ENCODE data around the gene IFNGR2.
"Not testable (repeated sequence)": the region's sequence is repeated elsewhere in the genome, so short reads cannot be mapped to it uniquely, and the experiment has no call there.

The IFNGR2 gene

DNA sequence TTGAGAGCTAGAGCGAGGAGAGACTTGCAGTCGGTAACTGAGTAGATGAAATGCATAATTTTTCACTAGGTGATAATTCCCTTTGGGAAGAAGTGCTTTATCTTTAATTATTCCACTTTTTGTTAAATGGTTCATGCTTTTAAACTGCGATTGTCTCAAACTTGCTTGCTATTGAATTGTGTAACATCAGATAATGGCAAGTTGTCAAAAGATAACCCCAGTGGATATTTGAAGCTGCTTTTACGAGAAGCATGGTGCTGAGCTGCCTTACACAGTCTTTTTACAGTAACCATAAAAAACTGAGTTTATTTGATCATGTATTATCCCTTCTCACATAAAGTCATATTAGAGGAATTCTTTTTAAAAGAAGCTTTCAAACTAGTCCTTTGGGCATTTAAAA, 46.4 kb downstream of the IFNGR2 start:
- DNase-seq (ENCODE audit: low read depth) = no peak
- TF ChIP-seq, protein P1, sequence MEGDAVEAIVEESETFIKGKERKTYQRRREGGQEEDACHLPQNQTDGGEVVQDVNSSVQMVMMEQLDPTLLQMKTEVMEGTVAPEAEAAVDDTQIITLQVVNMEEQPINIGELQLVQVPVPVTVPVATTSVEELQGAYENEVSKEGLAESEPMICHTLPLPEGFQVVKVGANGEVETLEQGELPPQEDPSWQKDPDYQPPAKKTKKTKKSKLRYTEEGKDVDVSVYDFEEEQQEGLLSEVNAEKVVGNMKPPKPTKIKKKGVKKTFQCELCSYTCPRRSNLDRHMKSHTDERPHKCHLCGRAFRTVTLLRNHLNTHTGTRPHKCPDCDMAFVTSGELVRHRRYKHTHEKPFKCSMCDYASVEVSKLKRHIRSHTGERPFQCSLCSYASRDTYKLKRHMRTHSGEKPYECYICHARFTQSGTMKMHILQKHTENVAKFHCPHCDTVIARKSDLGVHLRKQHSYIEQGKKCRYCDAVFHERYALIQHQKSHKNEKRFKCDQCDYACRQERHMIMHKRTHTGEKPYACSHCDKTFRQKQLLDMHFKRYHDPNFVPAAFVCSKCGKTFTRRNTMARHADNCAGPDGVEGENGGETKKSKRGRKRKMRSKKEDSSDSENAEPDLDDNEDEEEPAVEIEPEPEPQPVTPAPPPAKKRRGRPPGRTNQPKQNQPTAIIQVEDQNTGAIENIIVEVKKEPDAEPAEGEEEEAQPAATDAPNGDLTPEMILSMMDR (IDR thresholded peaks at IDR 0.05; ENCODE audit: low read length, missing control alignments) = no peak
- H3K4me3 ChIP-seq (replicated peaks; ENCODE audit: low read depth, low read length) = no peak overlapping the region

DNA sequence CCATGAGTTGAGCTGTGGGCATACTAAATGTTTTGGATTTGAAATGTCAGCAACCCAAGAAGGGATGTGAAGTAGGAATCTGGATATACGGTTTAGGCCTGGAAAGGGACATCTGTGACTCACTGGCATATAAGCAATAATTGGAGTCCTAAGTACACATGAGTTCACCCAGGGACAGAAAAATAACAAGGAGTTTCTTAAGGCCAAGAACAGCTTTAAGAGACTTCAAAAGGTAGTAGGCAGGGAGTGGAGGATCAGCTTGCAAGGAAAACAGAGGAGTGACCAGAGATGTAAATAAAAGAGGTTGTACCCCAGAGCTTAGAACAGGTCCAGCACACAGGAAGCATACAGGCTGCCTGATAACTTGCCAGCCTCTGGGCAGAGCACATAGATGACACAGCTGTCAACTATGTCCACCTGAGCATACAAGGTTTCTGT, 48.4 kb downstream of the IFNGR2 start:
- no peak for DNase-seq (ENCODE audit: low read depth)
- TF ChIP-seq, protein P1 (IDR thresholded peaks at IDR 0.05; ENCODE audit: low read length, missing control alignments) = no peak
- H3K4me3 ChIP-seq (replicated peaks; ENCODE audit: low read depth, low read length) = no peak overlapping the region

DNA sequence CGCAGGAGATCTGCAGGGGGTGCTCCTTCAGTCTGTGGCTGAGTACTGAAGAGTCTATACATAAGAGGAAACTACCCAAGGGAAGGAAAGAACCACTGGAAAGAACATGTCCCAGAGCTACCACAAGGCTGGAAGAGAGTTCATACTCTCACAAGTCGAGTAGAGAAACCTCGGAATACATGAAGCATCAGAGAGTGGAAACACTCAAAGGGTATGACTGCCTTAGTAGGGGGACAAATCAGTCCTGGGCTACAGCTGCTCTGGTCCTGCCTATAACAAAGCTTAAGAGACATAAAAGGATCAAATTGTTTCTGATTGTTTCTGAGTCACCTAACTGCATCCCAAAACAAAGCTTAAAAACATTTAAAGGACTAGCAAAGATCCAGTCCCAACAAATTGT, 49.1 kb downstream of the IFNGR2 start:
- DNase-seq (ENCODE audit: low read depth) = no peak
- no peak overlapping the region for H3K4me3 ChIP-seq (replicated peaks; ENCODE audit: low read depth, low read length)
- TF ChIP-seq, protein P1 (IDR thresholded peaks at IDR 0.05; ENCODE audit: low read length, missing control alignments) = no peak

DNA sequence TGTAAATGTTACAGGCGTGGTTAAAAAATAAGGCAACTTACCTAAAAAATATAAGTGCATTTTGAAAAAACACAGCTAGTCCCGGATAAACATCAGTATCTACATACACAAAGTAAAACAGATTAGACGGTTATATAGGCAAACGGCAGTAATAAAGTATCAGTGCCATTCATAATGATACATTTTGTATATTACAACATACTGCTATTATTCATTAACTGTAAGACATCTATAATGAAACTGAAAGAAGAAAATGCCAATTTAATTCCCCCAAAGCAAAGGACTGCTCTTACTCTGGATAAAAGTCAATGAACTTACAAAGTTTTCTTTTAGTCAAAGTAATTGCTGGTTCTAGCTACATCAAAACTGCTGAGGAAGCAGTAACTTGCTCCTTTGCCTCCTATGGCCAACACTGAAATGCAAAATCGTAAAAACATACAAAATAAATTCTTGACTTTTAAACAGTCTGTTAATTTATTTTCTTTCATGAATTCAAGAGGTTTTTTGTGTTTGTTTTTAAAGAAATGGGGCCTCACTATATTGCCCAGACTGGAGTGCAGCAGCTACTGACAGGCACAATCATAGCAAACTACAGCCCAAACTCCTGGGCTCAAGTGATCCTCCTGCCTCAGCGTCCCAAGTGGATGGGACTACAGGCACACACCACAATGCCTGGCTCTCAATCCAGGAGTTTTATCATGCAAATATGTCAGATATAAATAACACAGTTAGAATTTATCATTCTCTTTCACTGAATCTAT, 52.7 kb downstream of the IFNGR2 start:
- TF ChIP-seq, protein P1 (IDR thresholded peaks at IDR 0.05; ENCODE audit: low read length, missing control alignments) = no peak
- DNase-seq (ENCODE audit: low read depth) = no peak

DNA sequence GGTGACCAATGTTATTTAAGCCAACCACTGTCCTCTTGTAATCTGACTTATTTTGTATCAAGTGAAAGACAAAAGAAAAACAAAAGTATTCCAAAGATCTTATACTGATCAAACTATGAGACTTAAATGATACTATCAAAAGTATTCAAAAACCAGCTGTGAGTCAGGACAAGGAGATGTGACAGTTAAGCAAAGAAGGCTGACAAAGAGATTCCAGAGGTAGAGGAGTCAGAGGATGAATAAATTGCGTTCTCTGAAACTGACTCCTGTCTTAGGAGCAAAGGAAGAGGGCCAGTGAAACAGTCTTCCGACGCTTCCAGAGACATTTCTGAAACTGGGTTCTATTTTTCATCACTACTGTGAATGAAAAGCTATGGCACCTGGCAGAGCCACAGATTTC, 55.6 kb downstream of the IFNGR2 start:
- TF ChIP-seq, protein P1 (IDR thresholded peaks at IDR 0.05; ENCODE audit: low read length, missing control alignments) = no peak
- DNase-seq (ENCODE audit: low read depth) = no peak
- H3K4me3 ChIP-seq (replicated peaks; ENCODE audit: low read depth, low read length) = no peak overlapping the region

More for the DNA sequence above, 52.7 kb downstream of the IFNGR2 start:
- H3K4me3 ChIP-seq (replicated peaks; ENCODE audit: low read depth, low read length) = no peak overlapping the region

DNA sequence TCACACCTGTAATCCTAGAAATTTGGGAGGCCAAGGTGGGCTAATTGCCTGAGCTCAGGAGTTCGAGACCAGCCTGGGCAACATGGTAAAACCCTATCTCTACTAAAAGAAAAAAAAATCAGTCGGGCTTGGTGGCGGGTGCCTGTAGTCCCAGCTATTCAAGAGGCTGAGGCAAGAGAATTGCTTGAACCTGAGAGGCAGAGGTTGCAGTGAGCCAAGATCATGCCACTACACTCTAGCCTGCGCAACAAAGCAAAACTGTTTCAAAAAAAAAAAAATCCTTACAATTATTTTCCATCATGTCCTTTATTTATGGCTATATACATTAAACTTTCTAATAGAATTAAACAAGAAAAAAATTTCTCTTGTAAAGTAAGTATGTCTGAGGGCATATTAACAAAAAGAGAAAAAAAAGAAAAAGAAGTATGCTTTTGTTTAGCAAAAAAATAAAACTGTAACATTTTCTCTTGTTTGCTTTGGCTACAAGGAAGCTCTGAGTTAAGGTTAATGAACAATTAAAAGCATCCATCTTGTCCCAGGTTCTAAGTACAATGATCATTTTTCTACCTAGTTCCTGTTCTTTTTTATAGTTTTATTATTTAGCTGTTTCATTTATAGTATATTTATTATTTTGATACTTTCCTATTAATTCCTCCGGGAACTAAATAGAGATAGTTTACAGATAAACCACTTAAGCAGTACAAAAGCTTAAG, 58.5 kb downstream of the IFNGR2 start:
- TF ChIP-seq, protein P1 (IDR thresholded peaks at IDR 0.05; ENCODE audit: low read length, missing control alignments) = no peak
- no peak for DNase-seq (ENCODE audit: low read depth)
- H3K4me3 ChIP-seq (replicated peaks; ENCODE audit: low read depth, low read length) = no peak overlapping the region

DNA sequence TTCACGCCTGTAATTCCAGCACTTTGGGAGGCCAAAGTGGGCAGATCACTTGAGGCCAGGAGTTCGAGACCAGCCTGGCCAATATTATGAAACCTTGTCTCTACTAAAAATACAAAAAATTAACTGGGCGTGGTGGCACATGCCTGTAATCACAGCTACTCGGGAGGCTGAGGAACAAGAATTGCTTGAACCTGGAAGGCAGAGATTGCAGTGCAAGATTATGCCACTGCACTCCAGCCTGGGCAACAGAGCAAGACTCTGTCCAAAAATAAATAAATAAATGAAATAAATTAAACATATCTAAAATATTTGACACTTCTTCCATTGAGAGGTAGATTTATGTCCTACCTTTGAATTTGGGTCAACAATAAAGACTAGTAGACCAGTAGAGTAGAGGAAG, 66.0 kb downstream of the IFNGR2 start:
- H3K4me3 ChIP-seq (replicated peaks; ENCODE audit: low read depth, low read length); DNase-seq (ENCODE audit: low read depth): not testable (repeated sequence)

Data from fibroblast of pulmonary artery (primary cell).